GM18505 (cell line): ENCODE data around the gene PPP1R1A.

ENCODE experiments used
- ATAC-seq: cut with Tn5 transposase; IDR thresholded peaks from one replicate; pipeline ENCODE4 v1.9.1; 2021; ENCODE audit not compliant: unreplicated experiment
- POLR2A ChIP-seq: IDR thresholded peaks from 4 replicates; pipeline ENCODE4 v1.6.1; 2011; ENCODE audit warnings: borderline replicate concordance; ENCODE audit not compliant: insufficient read depth, insufficient read length; ENCODE audit errors: extremely low read depth

The PPP1R1A gene

GRCh38 chr12:54588110-54588889 is at the start of gene PPP1R1A:
Gene PPP1R1A (minus strand): TSS chr12:54588659. CDS start chr12:54588488, 171 bp downstream.
- TF ChIP-seq POLR2A: no peak
- ATAC-seq: no peak

GRCh38 chr12:54634795-54635194 is 46.3 kb upstream of the PPP1R1A start, which contains the start of gene LACRT:
Gene LACRT (minus strand): TSS chr12:54634895. CDS start chr12:54634841, 54 bp downstream.
- TF ChIP-seq POLR2A: no peak
- ATAC-seq: no peak

GRCh38 chr12:54631988-54632728 is 43.7 kb upstream of the PPP1R1A start:
- ATAC-seq: no peak
- TF ChIP-seq POLR2A: no peak

GRCh38 chr12:54631551-54631950 is 43.1 kb upstream of the PPP1R1A start:
- ATAC-seq: no peak
- TF ChIP-seq POLR2A: no peak

GRCh38 chr12:54629925-54630324 is 41.5 kb upstream of the PPP1R1A start:
- no peak for TF ChIP-seq POLR2A
- no peak for ATAC-seq

GRCh38 chr12:54628186-54628846 is 39.9 kb upstream of the PPP1R1A start:
- no peak for TF ChIP-seq POLR2A
- ATAC-seq: no peak

- no peak for TF ChIP-seq POLR2A
- no peak for ATAC-seq
Observed at GRCh38 chr12:54627304-54627703, 38.8 kb upstream of the PPP1R1A start.

- TF ChIP-seq POLR2A: no peak
- ATAC-seq: no peak
Observed at GRCh38 chr12:54625598-54625997, 37.1 kb upstream of the PPP1R1A start.

GRCh38 chr12:54624315-54625279 is 36.1 kb upstream of the PPP1R1A start:
- no peak for ATAC-seq
- no peak for TF ChIP-seq POLR2A

GRCh38 chr12:54622463-54623183 is 34.2 kb upstream of the PPP1R1A start:
- no peak for ATAC-seq
- no peak for TF ChIP-seq POLR2A

- TF ChIP-seq POLR2A: no peak
- ATAC-seq: no peak
Observed at GRCh38 chr12:54616933-54617680, 28.6 kb upstream of the PPP1R1A start.
